ENCODE data around the gene RPUSD4.

The RPUSD4 gene

DNA sequence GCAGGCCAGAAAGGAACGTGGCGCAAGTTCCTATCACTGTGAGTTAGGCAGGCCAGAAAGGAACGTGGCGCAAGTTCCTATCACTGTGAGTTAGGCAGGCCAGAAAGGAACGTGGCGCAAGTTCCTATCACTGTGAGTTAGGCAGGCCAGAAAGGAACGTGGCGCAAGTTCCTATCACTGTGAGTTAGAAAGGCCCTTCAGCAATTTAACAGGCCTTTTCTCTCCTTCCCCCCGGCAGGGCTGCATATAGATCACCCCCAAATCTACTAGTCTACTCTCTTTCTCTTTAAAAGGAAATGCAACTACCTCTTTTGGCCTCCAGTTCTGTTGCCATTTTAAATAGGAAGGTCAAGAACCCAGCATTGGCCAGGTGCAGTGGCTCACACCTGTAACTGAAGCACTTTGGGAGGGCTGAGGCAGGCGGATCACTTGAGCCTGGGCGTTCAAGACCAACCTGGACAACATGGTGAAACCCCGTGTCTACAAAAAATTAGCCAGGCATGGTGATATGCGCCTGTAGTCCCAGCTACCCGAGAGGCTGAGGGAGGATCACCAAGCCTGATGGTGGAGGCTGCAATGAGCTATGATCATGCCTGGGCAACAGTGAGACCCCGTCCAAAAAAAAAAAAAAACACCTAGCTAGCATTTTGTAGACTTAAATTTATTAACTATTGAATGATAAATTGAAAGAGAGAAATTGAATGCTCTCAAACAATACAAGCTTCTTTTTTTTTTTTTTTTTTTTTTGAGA lies 15.1 kb upstream of the RPUSD4 start:
- DNase-seq (ENCODE audit: extremely low spot score), result no peak
- CTCF ChIA-PET, result no interaction called here

DNA sequence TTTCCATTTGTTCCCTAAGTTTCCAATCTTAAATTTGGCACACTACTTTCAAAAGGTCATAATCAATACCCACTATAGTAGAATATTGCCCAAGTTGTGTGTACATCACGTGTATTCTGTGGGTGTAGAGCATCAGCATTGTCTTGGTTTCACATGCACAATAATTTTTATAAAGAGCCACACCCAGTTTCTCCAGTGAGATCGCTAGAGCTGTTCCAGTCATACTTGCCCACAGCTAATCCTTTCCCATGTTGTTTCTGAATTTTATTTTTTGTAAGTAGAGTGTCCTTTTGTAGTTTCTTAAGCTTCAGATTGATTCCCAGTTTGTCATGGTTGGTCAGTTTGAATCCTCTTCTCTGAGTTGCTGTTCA lies 13.8 kb upstream of the RPUSD4 start:
- TF ChIP-seq FOXK2 (IDR thresholded peaks at IDR 0.05) (no peak), ELF4 (IDR thresholded peaks at IDR 0.05) (no peak), ZNF384 (IDR thresholded peaks at IDR 0.05) (no peak), NFRKB (IDR thresholded peaks at IDR 0.05) (no peak), HDGF (IDR thresholded peaks at IDR 0.05; ENCODE audit: borderline replicate concordance) (no peak)
- TF ChIP-seq, protein P1, sequence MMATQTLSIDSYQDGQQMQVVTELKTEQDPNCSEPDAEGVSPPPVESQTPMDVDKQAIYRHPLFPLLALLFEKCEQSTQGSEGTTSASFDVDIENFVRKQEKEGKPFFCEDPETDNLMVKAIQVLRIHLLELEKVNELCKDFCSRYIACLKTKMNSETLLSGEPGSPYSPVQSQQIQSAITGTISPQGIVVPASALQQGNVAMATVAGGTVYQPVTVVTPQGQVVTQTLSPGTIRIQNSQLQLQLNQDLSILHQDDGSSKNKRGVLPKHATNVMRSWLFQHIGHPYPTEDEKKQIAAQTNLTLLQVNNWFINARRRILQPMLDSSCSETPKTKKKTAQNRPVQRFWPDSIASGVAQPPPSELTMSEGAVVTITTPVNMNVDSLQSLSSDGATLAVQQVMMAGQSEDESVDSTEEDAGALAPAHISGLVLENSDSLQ (IDR thresholded peaks at IDR 0.05), result no peak
- ChIA-PET POLR2A (no interaction called here), CTCF (no interaction called here)
- no peak for DNase-seq (ENCODE audit: extremely low spot score)

More for the DNA sequence above, 15.1 kb upstream of the RPUSD4 start:
- TF ChIP-seq L3MBTL2 (conservative IDR thresholded peaks at IDR 0.05) (no peak), FOXM1 (IDR thresholded peaks at IDR 0.05; ENCODE audit: borderline replicate concordance) (no peak), HDGF (IDR thresholded peaks at IDR 0.05; ENCODE audit: borderline replicate concordance) (no peak), SP1 (IDR thresholded peaks at IDR 0.05) (no peak), TARDBP (IDR thresholded peaks at IDR 0.05) (no peak)
- POLR2A ChIA-PET, result no interaction called here

DNA sequence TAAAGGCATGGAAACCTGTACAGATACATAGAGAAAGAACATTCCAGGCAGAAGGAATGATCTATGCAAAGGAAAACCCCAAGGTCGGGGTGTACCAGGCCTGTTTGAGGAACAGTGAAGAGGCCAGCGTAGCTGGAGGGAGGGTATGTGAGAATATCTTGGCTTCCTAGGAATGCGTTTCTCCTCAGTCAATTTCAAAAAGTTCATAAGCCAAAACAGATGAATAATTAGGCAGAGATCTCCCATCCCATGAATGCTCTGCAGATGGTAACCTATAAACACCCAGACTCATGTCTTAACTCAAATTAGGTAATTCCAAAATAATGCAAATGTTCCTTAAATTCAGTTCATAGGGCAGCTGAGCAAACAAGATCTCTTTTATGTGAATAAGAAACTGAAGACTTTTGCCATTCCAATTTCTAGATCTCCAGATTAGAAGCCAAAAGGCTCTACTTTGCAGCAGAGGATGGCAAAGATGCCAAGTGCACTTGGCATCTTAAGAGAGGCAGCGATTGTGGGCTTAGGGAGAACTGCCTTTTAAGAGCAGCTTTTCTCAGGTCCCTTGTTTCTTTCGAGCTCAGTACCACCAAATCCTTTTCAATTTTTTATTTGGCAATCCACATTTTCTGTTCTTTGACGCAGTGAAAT lies 13.3 kb upstream of the RPUSD4 start:
- no peak for TF ChIP-seq ZNF384 (IDR thresholded peaks at IDR 0.05)
- TF ChIP-seq LEF1 (IDR thresholded peaks at IDR 0.05; ENCODE audit: borderline replicate concordance), result no peak
- no peak for TF ChIP-seq CTBP1 (IDR thresholded peaks at IDR 0.05; ENCODE audit: borderline replicate concordance)
- TF ChIP-seq, protein P1 (IDR thresholded peaks at IDR 0.05), result no peak
- TF ChIP-seq ELF4 (IDR thresholded peaks at IDR 0.05), result no peak
- TF ChIP-seq TARDBP (IDR thresholded peaks at IDR 0.05), result no peak
- CTCF ChIA-PET, result no interaction called here
- no peak for DNase-seq (ENCODE audit: extremely low spot score)
- POLR2A ChIA-PET, result no interaction called here

DNA sequence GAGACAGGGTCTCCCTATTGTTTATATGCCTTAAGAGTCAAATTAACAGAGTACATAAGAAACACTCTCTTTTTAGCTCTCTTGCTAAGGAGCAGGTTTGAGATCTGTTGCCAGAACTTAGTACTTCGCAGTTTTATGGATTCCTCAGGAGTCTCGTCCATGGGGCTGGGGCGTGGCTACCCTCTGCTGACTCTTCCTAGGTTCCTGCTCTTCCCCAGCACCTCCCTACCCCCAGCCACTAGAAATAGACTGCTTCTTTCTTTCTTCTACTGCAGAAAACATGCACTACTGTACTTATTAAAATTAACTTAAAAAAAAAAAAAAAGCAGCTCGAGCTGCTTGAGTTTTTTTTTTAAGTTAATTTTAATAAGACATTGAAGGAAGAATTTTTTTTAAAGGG lies 8.1 kb upstream of the RPUSD4 start:
- CTCF ChIA-PET, result interaction anchor here (0.7 kb wide), 1 partner anchor 61 kb away, joined by 3 read pairs; no protein-coding TSS in a partner anchor
- TF ChIP-seq SP1 (IDR thresholded peaks at IDR 0.05) (no peak), CTBP1 (IDR thresholded peaks at IDR 0.05; ENCODE audit: borderline replicate concordance) (no peak), ELF4 (IDR thresholded peaks at IDR 0.05) (no peak), NFRKB (IDR thresholded peaks at IDR 0.05) (no peak), ARNT (IDR thresholded peaks at IDR 0.05) (no peak), FOXM1 (IDR thresholded peaks at IDR 0.05; ENCODE audit: borderline replicate concordance) (no peak), FOXK2 (IDR thresholded peaks at IDR 0.05) (no peak), L3MBTL2 (conservative IDR thresholded peaks at IDR 0.05) (no peak), HDGF (IDR thresholded peaks at IDR 0.05; ENCODE audit: borderline replicate concordance) (no peak), SUZ12 (IDR thresholded peaks at IDR 0.05) (no peak), FOXA1 (IDR thresholded peaks at IDR 0.05) (no peak), TARDBP (IDR thresholded peaks at IDR 0.05) (no peak), BHLHE40 (IDR thresholded peaks at IDR 0.05; ENCODE audit: borderline replicate concordance) (no peak), ZNF384 (IDR thresholded peaks at IDR 0.05) (no peak), LEF1 (IDR thresholded peaks at IDR 0.05; ENCODE audit: borderline replicate concordance) (no peak)
- TF ChIP-seq, protein P1 (IDR thresholded peaks at IDR 0.05), result no peak
- DNase-seq (ENCODE audit: extremely low spot score), result no peak
- POLR2A ChIA-PET, result interaction anchor here (0.9 kb wide), 1 partner anchor 49 kb away, joined by 3 read pairs; the partner anchor contains the start of genes FOXRED1 and SRPRA

DNA sequence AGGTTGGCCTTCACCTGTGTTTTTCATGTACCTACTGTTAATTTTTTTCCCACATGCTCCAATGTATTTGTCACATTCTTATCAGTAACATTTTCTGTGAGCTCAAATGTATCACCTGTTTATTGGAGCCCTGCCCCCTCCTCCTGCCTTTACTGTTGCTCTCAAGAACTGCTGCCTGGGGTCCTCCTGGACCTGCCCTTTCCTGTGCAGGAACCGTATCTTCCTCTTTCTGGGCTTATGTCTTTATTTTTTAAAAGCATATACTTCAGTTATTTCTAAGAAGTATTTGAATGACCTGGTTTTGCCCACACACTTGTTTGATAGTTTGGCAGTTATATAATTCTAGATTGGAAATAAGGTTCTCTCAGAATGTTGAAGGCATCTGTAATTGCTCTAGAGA lies 6.0 kb upstream of the RPUSD4 start:
- no peak for TF ChIP-seq NFRKB (IDR thresholded peaks at IDR 0.05)
- no peak for TF ChIP-seq ELF4 (IDR thresholded peaks at IDR 0.05)
- TF ChIP-seq SUZ12 (IDR thresholded peaks at IDR 0.05), result no peak
- TF ChIP-seq CTBP1 (IDR thresholded peaks at IDR 0.05; ENCODE audit: borderline replicate concordance), result no peak
- TF ChIP-seq L3MBTL2 (conservative IDR thresholded peaks at IDR 0.05), result no peak
- no peak for TF ChIP-seq FOXM1 (IDR thresholded peaks at IDR 0.05; ENCODE audit: borderline replicate concordance)
- TF ChIP-seq SP1 (IDR thresholded peaks at IDR 0.05), result no peak
- no peak for TF ChIP-seq LEF1 (IDR thresholded peaks at IDR 0.05; ENCODE audit: borderline replicate concordance)
- no peak for TF ChIP-seq HDGF (IDR thresholded peaks at IDR 0.05; ENCODE audit: borderline replicate concordance)
- TF ChIP-seq, protein P1 (IDR thresholded peaks at IDR 0.05), result no peak
- TF ChIP-seq FOXK2 (IDR thresholded peaks at IDR 0.05), result no peak
- no peak for TF ChIP-seq BHLHE40 (IDR thresholded peaks at IDR 0.05; ENCODE audit: borderline replicate concordance)
- TF ChIP-seq ARNT (IDR thresholded peaks at IDR 0.05), result no peak
- no peak for TF ChIP-seq TARDBP (IDR thresholded peaks at IDR 0.05)
- no peak for TF ChIP-seq ZNF384 (IDR thresholded peaks at IDR 0.05)
- TF ChIP-seq FOXA1 (IDR thresholded peaks at IDR 0.05), result no peak
- ChIA-PET POLR2A (no interaction called here), CTCF (no interaction called here)
- DNase-seq (ENCODE audit: extremely low spot score), result no peak
